ENCODE results near the gene TOP2B. TPM values are rescaled to one million over a fixed set of nuclear protein-coding genes. Genes with fewer than 3 reads are reported as not detected.
A peak's percentile ranks its signal among the peaks of the same experiment; 100 is the strongest.

Gene TOP2B
- total and polyA plus RNA-seq, 4 donors = 32.7 to 260 (median 56.2) TPM

GRCh38 chr3:25573386-25574171 lies 91.1 kb downstream of the TOP2B start:
- H3K27ac ChIP-seq (ENCODE audit: low read depth in 1 of 2, low read length in 1 of 2) = peak overlapping the region in 1 of 2 donors; percentile 76
- H3K9ac ChIP-seq (ENCODE audit: insufficient read depth in 1 of 2, low read length in 2 of 2) = peak overlapping the region in 1 of 2 donors; percentile 27
- H3K27me3 ChIP-seq (ENCODE audit: control insufficient read depth in 3 of 3, insufficient read depth in 3 of 3, low read length in 2 of 3) = no peaks in the 10 kb centered on the region
- TF ChIP-seq, protein P1, sequence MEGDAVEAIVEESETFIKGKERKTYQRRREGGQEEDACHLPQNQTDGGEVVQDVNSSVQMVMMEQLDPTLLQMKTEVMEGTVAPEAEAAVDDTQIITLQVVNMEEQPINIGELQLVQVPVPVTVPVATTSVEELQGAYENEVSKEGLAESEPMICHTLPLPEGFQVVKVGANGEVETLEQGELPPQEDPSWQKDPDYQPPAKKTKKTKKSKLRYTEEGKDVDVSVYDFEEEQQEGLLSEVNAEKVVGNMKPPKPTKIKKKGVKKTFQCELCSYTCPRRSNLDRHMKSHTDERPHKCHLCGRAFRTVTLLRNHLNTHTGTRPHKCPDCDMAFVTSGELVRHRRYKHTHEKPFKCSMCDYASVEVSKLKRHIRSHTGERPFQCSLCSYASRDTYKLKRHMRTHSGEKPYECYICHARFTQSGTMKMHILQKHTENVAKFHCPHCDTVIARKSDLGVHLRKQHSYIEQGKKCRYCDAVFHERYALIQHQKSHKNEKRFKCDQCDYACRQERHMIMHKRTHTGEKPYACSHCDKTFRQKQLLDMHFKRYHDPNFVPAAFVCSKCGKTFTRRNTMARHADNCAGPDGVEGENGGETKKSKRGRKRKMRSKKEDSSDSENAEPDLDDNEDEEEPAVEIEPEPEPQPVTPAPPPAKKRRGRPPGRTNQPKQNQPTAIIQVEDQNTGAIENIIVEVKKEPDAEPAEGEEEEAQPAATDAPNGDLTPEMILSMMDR (IDR thresholded peaks at IDR 0.05; ENCODE audit: control extremely low read depth, extremely low read depth) = no peak
- H3K9me3 ChIP-seq (ENCODE audit: control insufficient read depth in 4 of 4, insufficient read depth in 3 of 4, low read length in 3 of 4) = no peaks in the 10 kb centered on the region
- H3K4me1 ChIP-seq (ENCODE audit: control insufficient read depth in 5 of 5, insufficient read depth in 5 of 5, low read length in 5 of 5) = peaks cover 0 to 12% (median 0%) of the 10 kb centered on the region in 5 donors
- 75 to 79% methylated on average over 19 of the region's 19 CpGs for whole genome bisulfite sequencing, 2 donors
- ATAC-seq (ENCODE audit: insufficient read depth, low FRiP score) = no peak
- DNase-seq = peak in 2 of 3 donors; percentile 41 to 43
- H3K4me3 ChIP-seq = no peak overlapping the region
- H3K36me3 ChIP-seq (ENCODE audit: control insufficient read depth in 4 of 4, insufficient read depth in 4 of 4, low read length in 4 of 4) = peaks cover 0 to 22% (median 9%) of the 10 kb centered on the region in 4 donors

- peaks cover 0 to 12% (median 0%) of the 10 kb centered on the region in 5 donors for H3K4me1 ChIP-seq (ENCODE audit: control insufficient read depth in 5 of 5, insufficient read depth in 5 of 5, low read length in 5 of 5)
- ATAC-seq (ENCODE audit: insufficient read depth, low FRiP score) = no peak
- H3K27ac ChIP-seq (ENCODE audit: low read depth in 1 of 2, low read length in 1 of 2) = peak overlapping the region in 1 of 2 donors; percentile 76
- 78 to 79% methylated on average over 14 of the region's 14 CpGs for WGBS, 2 donors
- peaks cover 0 to 23% (median 11%) of the 10 kb centered on the region in 4 donors for H3K36me3 ChIP-seq (ENCODE audit: control insufficient read depth in 4 of 4, insufficient read depth in 4 of 4, low read length in 4 of 4)
- TF ChIP-seq, protein P1 (IDR thresholded peaks at IDR 0.05; ENCODE audit: control extremely low read depth, extremely low read depth) = no peak
- H3K4me3 ChIP-seq = no peak overlapping the region
- H3K27me3 ChIP-seq (ENCODE audit: control insufficient read depth in 3 of 3, insufficient read depth in 3 of 3, low read length in 2 of 3) = no peaks in the 10 kb centered on the region
- no peak for DNase-seq
- peak overlapping the region in 1 of 2 donors; percentile 27 for H3K9ac ChIP-seq (ENCODE audit: insufficient read depth in 1 of 2, low read length in 2 of 2)
- H3K9me3 ChIP-seq (ENCODE audit: control insufficient read depth in 4 of 4, insufficient read depth in 3 of 4, low read length in 3 of 4) = no peaks in the 10 kb centered on the region
Measured at GRCh38 chr3:25572919-25573385, 91.8 kb downstream of the TOP2B start.

DNA sequence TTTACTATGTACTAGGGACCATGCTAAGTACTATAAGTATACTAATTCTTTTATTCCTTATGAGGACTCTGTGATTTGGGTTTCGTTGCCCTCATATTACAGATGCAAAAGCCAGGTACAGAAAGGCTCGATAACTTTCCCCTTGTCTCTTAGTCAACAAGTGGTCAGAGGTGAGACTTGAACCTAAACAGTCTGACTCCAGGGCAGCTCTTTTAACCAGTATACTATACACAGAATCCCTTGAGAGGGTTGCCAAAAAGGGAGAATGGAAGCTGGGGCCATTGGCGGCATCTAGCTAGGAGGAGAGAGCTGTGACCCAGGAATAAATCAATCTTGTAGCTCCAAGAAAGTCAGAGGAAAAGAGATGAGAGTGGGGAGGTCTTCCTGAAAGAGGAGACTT lies 92.4 kb downstream of the TOP2B start:
- DNase-seq = no peak
- WGBS, 2 donors = 94 to 96% methylated on average over 3 of the region's 3 CpGs
- Histone ChIP-seq H3K9me3 (ENCODE audit: control insufficient read depth in 4 of 4, insufficient read depth in 3 of 4, low read length in 3 of 4) (no peaks in the 10 kb centered on the region), H3K27me3 (ENCODE audit: control insufficient read depth in 3 of 3, insufficient read depth in 3 of 3, low read length in 2 of 3) (no peaks in the 10 kb centered on the region), H3K4me3 (no peak overlapping the region), H3K9ac (ENCODE audit: insufficient read depth in 1 of 2, low read length in 2 of 2) (no peak overlapping the region), H3K27ac (ENCODE audit: low read depth in 1 of 2, low read length in 1 of 2) (no peak overlapping the region), H3K36me3 (ENCODE audit: control insufficient read depth in 4 of 4, insufficient read depth in 4 of 4, low read length in 4 of 4) (peaks cover 0 to 23% (median 11%) of the 10 kb centered on the region in 4 donors), H3K4me1 (ENCODE audit: control insufficient read depth in 5 of 5, insufficient read depth in 5 of 5, low read length in 5 of 5) (peaks cover 0 to 12% (median 0%) of the 10 kb centered on the region in 5 donors)
- no peak for ATAC-seq (ENCODE audit: insufficient read depth, low FRiP score)
- TF ChIP-seq, protein P1 (IDR thresholded peaks at IDR 0.05; ENCODE audit: control extremely low read depth, extremely low read depth) = no peak

All from lung (tissue), 12 donors.